GM12891 (cell line): Measurements from ENCODE around the gene GRM7.

Experiments used
- PAX5 ChIP-seq: IDR thresholded peaks from 2 replicates; pipeline ENCODE4 v1.6.1; 2011; ENCODE audit warnings: low read length, moderate library complexity, mild to moderate bottlenecking; ENCODE audit not compliant: insufficient read depth, severe bottlenecking
- POLR2A ChIP-seq: IDR thresholded peaks from 2 replicates; pipeline ENCODE4 v1.6.1; 2011; ENCODE audit warnings: low read depth, low read length, control low read depth
- POLR2AphosphoS5 ChIP-seq: IDR thresholded peaks from 2 replicates; pipeline ENCODE4 v1.6.1; 2011; ENCODE audit warnings: low read depth, low read length, control low read depth
- SPI1 ChIP-seq: IDR thresholded peaks from 2 replicates; pipeline ENCODE4 v1.6.1; 2011; ENCODE audit warnings: low read depth, low read length, control low read depth
- TAF1 ChIP-seq: IDR thresholded peaks from 2 replicates; pipeline ENCODE4 v1.6.1; 2011; ENCODE audit warnings: low read depth, low read length, control low read depth

DNA sequence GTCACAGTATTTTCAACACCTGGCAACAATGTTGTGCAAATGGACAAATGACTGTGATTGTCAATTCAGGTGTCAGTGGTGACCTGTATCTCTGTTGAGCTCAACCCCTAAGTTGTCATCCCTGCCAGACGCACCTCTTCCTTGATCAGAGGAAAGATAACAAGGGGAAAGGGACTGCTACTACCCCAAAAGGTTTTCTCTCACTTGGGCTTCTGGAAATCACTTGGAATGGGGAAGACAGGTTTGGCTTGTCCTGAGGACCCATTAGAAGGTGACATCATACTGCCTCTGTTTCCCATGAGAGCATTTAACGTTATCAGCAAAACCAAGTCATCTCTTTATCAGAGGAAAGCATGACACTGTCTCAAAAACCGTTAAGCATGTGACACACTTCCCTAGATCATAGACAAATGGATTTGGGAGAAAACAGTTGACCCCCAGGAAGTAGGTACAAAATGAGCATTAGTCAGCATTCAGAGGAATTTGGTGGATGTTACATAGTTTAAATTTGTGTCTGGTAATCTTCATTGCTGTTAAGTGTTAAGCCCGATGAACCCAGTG, 769.5 kb downstream of the GRM7 start:
- no peak for TF ChIP-seq TAF1
- no peak for TF ChIP-seq POLR2A
- TF ChIP-seq POLR2AphosphoS5 = no peak
- TF ChIP-seq SPI1 = no peak
- TF ChIP-seq PAX5 = no peak
